Esophagus muscularis mucosa (tissue), 4 donors: ENCODE results near the gene LMLN. TPM values are rescaled to one million over a fixed set of nuclear protein-coding genes. Genes with fewer than 3 reads are reported as not detected.
"Not testable (repeated sequence)": the region's sequence is repeated elsewhere in the genome, so short reads cannot be mapped to it uniquely, and the experiment has no call there.

Experiments
- DNase-seq: peaks from one replicate; pipeline ENCODE4 v3.0.0-alpha.2; 2017; ENCODE audit errors: extremely low spot score
- H3K27ac ChIP-seq, 4 donors: fragments of 200-600 bp; sonication (generic); replicated peaks in 1 of 4; 1 replicate in 3 of 4; 2 replicates in 1 of 4; pipeline ENCODE4 v1.5.1; 2016 to 2019; ENCODE audit warnings: mild to moderate bottlenecking in 1 of 4
- H3K27me3 ChIP-seq, 4 donors: fragments of 200-600 bp; sonication (generic); one replicate each; pipeline versions ENCODE4 v1.5.1 to v1.6.0; 2016 to 2019
- H3K36me3 ChIP-seq, 4 donors: fragments of 200-600 bp; sonication (generic); one replicate each; pipeline ENCODE4 v1.5.1; 2016 to 2019
- H3K4me1 ChIP-seq, 4 donors: fragments of 200-600 bp; sonication (generic); one replicate each; pipeline ENCODE4 v1.5.1; 2016 to 2019
- H3K4me3 ChIP-seq, 4 donors: fragments of 200-600 bp; sonication (generic); 1 replicate in 2 of 4; 2 replicates in 2 of 4; pipeline ENCODE4 v1.5.1; 2016 to 2019; ENCODE audit warnings: mild to moderate bottlenecking in 4 of 4, moderate library complexity in 1 of 4
- H3K9me3 ChIP-seq, 4 donors: fragments of 200-600 bp; sonication (generic); 1 replicate in 3 of 4; 2 replicates in 1 of 4; pipeline ENCODE4 v1.5.1; 2016 to 2019
- EP300 ChIP-seq: sonication (generic); formaldehyde crosslinking; IDR thresholded peaks from one replicate; pipeline ENCODE4 v1.6.1; 2017; ENCODE audit warnings: antibody characterized with exemption
- POLR2A ChIP-seq: fragments of 450-650 bp; IDR thresholded peaks from one replicate; pipeline ENCODE4 v1.6.1; 2017; ENCODE audit warnings: antibody characterized with exemption, moderate library complexity, mild to moderate bottlenecking, low read depth
- POLR2AphosphoS5 ChIP-seq, 2 donors: sonication (generic); formaldehyde crosslinking; IDR thresholded peaks; one replicate each; pipeline ENCODE4 v1.6.1; 2017; ENCODE audit warnings: antibody characterized with exemption in 2 of 2
- WGBS: methylation state at CpG from one replicate; pipeline ENCODE4 v1.1.5; 2018; 5-methylcytosine and 5-hydroxymethylcytosine counted together
- intact Hi-C: fragments of 100-400 bp; cut with DNase I; formaldehyde crosslinking; loops from one replicate; pipeline ENCODE4 v1.15.1; 2023
- total RNA-seq, 4 donors: library from RNA; depleted of rRNA; stranded (reverse); fragments of >200 nt; gene quantifications; one replicate each; pipeline versions ENCODE4 v1.1.0 to v1.2.1, GENCODE V29; 2016
- TF ChIP-seq, protein P1 (sequence below), 3 experiments: fragments of 200-600 bp in 2 of 3; fragments of 450-650 bp in 1 of 3; sonication (generic) in 2 of 3; IDR thresholded peaks; one replicate each; pipeline ENCODE4 v1.5.1; 2017 to 2019; ENCODE audit warnings: antibody characterized with exemption in 3 of 3, mild to moderate bottlenecking in 2 of 3, moderate library complexity in 1 of 3

The LMLN gene
- 1 to 10 TPM; 4.1 to 5.5 (median 4.6) TPM for total RNA-seq

- peaks cover 13 to 26% (median 21%) of the 10 kb centered on the region in 4 donors for H3K36me3 ChIP-seq
- peak within 1 kb of the TSS; percentile 84 to 95 (median 89) for H3K4me3 ChIP-seq
- intact Hi-C loops: no loop called here
- H3K27me3 ChIP-seq: no peaks in the 10 kb centered on the region
- H3K4me1 ChIP-seq: peaks cover 25 to 37% (median 33%) of the 10 kb centered on the region in 4 donors
- no peaks in the 10 kb centered on the region for H3K9me3 ChIP-seq
- TF ChIP-seq POLR2A (peak; percentile 43), EP300 (no peak), POLR2AphosphoS5 (IDR thresholded peaks at IDR 0.05) (peak; percentile 87 to 95)
- TF ChIP-seq, protein P1, sequence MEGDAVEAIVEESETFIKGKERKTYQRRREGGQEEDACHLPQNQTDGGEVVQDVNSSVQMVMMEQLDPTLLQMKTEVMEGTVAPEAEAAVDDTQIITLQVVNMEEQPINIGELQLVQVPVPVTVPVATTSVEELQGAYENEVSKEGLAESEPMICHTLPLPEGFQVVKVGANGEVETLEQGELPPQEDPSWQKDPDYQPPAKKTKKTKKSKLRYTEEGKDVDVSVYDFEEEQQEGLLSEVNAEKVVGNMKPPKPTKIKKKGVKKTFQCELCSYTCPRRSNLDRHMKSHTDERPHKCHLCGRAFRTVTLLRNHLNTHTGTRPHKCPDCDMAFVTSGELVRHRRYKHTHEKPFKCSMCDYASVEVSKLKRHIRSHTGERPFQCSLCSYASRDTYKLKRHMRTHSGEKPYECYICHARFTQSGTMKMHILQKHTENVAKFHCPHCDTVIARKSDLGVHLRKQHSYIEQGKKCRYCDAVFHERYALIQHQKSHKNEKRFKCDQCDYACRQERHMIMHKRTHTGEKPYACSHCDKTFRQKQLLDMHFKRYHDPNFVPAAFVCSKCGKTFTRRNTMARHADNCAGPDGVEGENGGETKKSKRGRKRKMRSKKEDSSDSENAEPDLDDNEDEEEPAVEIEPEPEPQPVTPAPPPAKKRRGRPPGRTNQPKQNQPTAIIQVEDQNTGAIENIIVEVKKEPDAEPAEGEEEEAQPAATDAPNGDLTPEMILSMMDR (IDR thresholded peaks at IDR 0.05): peak in 1 of 3 experiments; percentile 9
- peak; percentile 98 for DNase-seq
- under 1% methylated on average over 42 of the region's 62 CpGs for WGBS
- H3K27ac ChIP-seq: peak within 1 kb of the TSS; percentile 82 to 88 (median 84)
These were observed at the start of gene LMLN for GRCh38 chr3:197959891-197960693. LMLN (plus strand) TSS chr3:197960217; CDS start chr3:197960246, 29 bp downstream.

DNA sequence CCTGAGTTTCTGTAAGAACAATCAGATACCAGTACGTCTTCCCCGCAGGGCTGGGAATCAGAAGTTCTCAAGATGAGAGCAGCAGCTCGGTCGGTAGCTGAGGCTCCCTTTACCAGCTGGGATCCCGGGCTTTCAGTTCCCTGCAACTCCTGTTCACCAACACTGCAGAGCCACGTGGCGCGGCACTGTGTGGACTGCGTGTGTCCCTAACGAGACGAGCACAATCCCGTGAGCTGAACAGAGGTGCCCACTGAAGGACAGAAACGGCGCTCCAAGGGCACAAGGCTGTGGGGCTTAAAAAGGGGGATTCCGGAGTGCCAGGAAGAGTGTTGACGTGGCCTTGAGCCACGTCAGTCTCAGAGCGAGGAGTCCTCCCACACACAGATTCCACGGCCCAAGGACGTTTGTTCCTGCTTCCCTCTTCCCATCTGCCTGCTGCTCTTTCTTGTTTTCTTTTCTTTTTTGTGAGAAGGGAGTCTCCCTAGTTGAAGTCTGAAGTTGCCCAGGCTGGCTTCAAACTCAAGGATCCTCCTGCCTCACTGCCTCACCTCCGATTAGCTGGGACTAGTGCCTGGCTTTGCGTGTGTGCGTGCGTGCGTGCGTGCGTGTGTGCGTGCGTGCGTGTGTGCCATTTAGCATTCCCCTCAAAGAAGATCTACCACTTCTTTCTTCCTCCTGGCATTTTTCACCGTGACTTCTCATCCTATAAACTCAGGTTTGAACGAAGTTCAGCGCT is 47.1 kb upstream of the LMLN start:
- intact Hi-C loops: no loop called here

DNA sequence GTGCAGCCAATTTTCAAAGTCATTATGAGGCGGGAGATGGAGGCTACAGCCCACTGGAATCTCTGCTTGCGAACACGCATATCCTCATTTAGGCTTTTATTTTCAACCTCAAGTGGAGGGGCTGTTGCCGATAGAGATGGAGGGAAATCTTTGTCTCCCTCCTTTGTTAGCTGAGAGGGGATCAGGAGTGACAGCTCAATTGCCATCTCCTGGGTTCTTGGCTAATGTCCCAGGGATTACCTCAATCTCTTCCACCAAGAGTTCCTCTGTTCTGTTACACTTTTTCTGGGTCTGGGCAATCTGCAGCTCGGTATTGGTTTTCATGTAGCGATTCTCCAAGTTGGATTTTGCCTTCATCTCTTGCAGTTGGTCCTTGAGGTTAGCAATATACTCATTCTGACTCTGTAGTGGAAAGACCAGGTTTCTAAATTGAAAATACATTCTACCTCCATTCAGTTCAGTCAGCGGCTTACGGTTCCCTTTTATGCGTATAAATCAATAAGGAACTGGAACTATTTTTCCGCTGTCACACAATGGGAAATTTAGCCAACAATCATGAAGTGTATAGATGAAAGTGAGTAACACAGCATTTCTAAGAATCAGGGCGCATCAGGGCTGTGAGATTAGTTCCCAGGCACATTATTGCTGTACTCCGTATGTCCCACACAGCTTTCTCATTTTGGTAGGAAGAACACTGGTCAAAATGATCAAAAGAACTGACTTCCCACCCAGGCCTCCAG is 46.2 kb upstream of the LMLN start:
- no peaks in the 10 kb centered on the region for H3K4me1 ChIP-seq
- TF ChIP-seq, protein P1 (IDR thresholded peaks at IDR 0.05): no peak
- TF ChIP-seq POLR2A: no peak
- no peak for TF ChIP-seq EP300
- TF ChIP-seq POLR2AphosphoS5 (IDR thresholded peaks at IDR 0.05): no peak
- no peak overlapping the region for H3K4me3 ChIP-seq
- no peaks in the 10 kb centered on the region for H3K9me3 ChIP-seq
- no peaks in the 10 kb centered on the region for H3K27me3 ChIP-seq
- no peak for DNase-seq
- 94% methylated on average over 12 of the region's 12 CpGs for WGBS
- H3K36me3 ChIP-seq: peaks cover 0 to 18% (median 5%) of the 10 kb centered on the region in 4 donors
- intact Hi-C loops: no loop called here
- no peak overlapping the region for H3K27ac ChIP-seq

More for the DNA sequence above, 47.1 kb upstream of the LMLN start:
- TF ChIP-seq POLR2A (no peak), POLR2AphosphoS5 (IDR thresholded peaks at IDR 0.05) (no peak), EP300 (no peak)
- TF ChIP-seq, protein P1 (IDR thresholded peaks at IDR 0.05): no peak
- 87% methylated on average over 33 of the region's 33 CpGs for WGBS
- H3K27ac ChIP-seq: no peak overlapping the region
- H3K9me3 ChIP-seq: no peaks in the 10 kb centered on the region
- H3K27me3 ChIP-seq: no peaks in the 10 kb centered on the region
- no peak overlapping the region for H3K4me3 ChIP-seq
- peaks cover 0 to 16% (median 5%) of the 10 kb centered on the region in 4 donors for H3K36me3 ChIP-seq
- no peaks in the 10 kb centered on the region for H3K4me1 ChIP-seq
- DNase-seq: no peak

DNA sequence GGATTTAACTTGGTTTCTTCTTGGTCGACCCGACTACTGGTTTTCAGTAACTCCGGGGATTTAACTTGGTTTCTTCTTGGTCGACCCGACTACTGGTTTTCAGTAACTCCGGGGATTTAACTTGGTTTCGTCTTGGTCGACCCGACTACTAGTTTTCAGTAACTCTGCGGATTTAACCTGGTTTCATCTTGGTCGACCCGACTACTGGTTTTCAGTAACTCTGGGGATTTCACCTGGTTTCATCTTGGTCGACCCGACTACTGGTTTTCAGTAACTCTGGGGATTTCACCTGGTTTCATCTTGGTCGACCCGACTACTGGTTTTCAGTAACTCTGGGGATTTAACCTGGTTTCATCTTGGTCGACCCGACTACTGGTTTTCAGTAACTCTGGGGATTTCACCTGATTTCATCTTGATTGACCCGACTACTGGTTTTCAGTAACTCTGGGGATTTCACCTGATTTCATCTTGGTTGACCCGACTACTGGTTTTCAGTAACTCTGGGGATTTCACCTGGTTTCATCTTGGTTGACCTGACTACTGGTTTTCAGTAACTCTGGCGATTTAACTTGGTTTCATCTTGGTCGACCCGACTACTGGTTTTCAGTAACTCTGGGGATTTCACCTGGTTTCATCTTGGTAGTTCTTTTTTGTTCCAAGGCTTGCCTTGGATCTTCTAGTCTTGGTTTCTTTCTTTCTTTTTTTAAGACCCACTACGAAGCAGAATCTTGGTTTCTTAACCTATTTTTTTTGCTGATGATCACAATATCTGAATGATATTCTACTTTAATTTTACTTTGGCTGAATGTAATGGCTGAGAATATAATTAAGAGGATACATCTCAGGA is 38.4 kb upstream of the LMLN start:
- H3K9me3 ChIP-seq, DNase-seq, H3K27me3 ChIP-seq, H3K4me1 ChIP-seq, H3K4me3 ChIP-seq, H3K27ac ChIP-seq, intact Hi-C loops: not testable (repeated sequence)
- WGBS: 92% methylated on average over 22 of the region's 24 CpGs
- peaks cover 0 to 33% (median 12%) of the 10 kb centered on the region in 4 donors for H3K36me3 ChIP-seq
